GM21528 (cell line): ENCODE results near the gene RALGAPA1.

ENCODE experiments used
- ATAC-seq: cut with Tn5 transposase; IDR thresholded peaks from one replicate; pipeline ENCODE4 v1.9.1; 2021; ENCODE audit warnings: mild to moderate bottlenecking, moderate library complexity; ENCODE audit not compliant: unreplicated experiment, low FRiP score

RALGAPA1 gene

DNA sequence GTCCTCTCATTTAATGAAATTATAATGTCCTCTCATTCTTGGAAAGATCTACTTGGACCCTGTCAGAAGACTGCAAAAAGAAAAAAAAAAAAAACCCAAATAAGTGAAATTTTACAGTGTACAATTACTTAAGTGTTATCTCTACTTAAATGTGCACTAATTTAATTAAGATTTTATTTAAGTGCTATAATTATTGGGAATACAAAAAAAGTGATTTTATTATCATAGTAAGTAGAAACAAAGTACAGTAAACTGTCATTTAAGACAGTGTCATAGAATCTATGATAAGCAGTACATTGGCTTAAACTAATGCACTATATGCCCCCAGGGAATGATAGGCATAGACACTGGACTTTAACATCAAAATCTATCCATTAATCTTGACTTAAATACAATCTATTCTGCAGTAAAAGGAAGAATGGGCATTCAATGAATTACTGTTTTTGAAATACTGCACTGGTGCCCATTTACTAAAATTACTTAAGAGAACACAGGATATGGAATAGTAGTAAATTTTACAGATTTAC is 251.8 kb downstream of the RALGAPA1 start:
- ATAC-seq: no peak

DNA sequence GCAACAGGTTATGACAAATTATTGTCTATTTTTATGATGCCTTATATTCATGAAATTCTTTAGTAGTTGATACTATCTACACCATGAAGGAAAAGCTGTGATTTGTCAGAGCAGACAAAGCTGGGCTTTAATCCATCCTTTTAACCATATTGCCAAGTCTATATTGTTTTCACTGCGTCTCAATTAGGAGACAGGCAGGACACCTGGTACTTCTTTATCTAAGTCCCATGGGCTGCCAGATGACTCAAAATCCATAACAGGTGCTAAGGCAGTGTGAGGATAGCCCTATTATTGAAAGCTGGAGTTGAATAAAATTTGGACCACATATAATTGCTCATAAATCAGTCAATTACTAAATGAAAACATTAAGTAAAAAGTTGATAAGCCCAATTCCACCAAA is 252.5 kb downstream of the RALGAPA1 start:
- no peak for ATAC-seq

DNA sequence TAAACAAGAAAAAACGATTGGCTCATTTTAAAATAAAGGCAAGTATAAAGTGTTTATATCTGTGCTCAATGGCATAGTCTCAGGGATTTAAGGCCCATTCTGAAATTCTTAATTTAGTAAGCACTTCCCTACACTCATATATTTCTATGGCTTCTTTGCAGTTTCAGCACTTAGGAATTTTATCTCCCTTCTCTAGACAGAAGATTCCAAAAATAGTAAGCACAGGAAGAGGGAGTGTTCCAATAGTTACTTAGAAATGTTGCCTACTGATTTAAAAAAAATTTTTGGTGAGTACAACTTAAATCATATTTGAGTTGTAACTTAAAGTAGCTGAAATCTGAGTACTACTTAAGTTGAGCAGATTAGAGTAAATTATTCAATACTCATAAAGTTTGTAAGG is 255.3 kb downstream of the RALGAPA1 start:
- no peak for ATAC-seq

DNA sequence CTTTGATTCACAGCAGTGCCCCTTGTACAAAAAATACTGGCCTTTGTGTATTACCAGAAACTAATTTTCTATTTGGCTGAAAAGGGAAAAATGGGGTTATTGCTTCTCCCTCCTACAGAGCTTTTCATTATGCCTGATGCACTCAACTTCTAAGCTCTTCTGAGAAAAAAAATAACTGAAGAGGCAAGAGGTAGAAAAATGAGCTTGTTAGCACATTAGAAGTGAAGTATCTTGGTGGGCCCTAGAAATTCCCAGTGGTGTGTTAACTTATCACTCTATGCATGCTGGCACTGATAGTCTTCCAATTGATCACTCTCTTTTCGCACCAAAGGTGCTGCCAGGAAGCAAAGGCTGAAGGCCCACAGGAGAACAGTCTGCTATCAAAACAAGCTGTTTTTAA is 258.0 kb downstream of the RALGAPA1 start:
- ATAC-seq: no peak

DNA sequence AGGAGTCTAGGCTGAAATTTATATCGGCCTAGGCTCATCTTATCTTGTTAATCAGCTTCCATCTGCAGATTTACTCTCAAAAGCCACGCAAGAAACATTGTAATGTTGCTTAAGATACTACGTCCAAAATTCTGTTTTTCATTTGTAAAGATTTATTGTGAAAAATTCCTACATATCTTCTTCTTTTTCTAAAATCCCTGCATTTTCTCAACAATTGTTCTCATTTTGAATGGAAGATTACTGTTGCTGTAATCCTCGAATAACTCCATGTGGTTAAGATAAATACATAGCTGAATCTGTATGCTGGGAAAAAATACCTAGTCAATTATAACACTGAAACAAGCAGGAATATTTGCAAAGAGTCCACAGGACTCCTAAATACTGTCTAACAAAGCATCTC is 259.5 kb downstream of the RALGAPA1 start:
- ATAC-seq: no peak

DNA sequence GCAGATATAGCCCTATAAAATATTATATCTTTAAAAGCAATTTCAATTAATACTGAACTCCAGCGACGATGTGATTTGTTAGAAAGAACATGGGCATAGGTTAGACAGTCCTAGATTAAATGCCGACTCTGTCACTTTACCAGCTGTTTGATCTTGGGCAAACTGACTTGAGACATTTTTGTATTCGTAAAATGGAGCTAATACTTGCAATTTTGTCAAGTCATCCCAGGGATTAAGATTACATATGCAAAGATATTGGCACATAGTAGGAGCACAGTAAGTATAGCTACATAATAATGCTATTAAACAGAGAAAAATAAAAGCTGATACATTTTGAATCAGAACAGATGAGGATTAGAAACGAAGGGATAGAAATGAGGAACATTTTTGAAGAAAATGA is 266.1 kb downstream of the RALGAPA1 start:
- no peak for ATAC-seq

DNA sequence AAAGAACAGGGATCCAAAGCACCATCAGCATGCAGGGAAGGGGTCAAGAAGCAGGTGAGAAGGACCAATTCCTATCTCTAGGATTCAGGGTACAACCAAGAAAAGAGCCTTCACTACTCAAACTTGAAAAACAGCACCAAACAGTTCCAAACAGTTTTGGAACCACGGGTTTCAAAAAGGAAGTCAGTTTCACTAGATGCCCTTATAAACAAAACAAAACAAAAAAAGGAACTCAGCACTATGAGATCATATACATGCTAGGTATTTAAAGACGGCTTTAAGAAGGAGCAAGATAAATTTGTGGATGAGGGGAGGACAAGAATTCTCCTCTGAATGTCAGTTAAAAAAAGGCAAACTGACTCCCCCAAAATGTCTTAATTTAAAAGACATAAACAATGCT is 269.1 kb downstream of the RALGAPA1 start:
- ATAC-seq: no peak

DNA sequence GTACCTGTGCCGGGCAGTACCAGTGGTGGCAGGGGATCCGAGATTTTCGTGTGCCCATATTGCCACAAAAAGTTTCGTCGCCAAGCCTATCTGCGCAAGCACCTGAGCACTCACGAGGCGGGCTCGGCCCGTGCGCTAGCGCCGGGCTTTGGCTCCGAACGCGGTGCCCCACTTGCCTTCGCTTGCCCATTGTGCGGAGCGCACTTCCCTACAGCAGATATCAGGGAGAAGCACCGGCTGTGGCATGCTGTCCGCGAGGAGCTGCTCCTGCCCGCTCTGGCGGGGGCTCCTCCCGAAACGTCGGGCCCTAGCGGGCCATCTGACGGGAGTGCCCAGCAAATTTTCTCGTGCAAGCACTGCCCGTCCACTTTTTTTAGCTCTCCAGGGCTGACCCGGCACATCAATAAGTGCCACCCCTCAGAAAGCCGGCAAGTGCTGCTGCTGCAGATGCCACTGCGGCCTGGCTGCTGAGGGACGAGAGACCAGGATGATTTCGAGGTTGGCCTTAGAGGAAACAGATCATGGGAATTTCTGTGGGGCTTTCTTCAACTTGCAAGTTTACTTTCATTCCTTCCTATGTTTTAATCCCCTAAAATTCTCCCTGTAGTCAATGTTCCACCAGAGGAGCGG is 273.5 kb downstream of the RALGAPA1 start:
- peak; percentile 7 for ATAC-seq

DNA sequence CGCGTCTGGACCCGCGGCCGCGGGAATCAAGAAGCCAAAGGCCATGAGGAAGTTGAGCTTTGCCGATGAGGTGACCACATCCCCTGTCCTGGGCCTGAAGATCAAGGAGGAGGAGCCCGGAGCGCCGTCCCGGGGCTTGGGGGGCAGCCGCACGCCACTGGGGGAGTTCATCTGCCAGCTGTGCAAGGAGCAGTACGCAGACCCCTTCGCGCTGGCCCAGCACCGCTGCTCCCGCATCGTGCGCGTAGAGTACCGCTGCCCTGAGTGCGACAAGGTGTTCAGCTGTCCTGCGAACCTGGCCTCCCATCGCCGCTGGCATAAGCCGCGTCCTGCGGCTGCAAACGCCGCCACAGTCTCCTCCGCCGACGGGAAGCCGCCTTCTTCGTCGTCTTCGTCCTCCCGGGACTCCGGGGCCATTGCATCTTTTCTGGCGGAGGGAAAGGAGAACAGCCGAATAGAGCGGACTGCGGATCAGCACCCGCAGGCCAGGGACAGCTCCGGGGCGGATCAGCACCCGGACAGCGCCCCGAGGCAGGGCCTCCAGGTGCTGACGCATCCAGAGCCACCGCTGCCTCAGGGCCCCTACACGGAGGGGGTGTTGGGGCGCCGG is 274.1 kb downstream of the RALGAPA1 start:
- peak; percentile 69 for ATAC-seq

DNA sequence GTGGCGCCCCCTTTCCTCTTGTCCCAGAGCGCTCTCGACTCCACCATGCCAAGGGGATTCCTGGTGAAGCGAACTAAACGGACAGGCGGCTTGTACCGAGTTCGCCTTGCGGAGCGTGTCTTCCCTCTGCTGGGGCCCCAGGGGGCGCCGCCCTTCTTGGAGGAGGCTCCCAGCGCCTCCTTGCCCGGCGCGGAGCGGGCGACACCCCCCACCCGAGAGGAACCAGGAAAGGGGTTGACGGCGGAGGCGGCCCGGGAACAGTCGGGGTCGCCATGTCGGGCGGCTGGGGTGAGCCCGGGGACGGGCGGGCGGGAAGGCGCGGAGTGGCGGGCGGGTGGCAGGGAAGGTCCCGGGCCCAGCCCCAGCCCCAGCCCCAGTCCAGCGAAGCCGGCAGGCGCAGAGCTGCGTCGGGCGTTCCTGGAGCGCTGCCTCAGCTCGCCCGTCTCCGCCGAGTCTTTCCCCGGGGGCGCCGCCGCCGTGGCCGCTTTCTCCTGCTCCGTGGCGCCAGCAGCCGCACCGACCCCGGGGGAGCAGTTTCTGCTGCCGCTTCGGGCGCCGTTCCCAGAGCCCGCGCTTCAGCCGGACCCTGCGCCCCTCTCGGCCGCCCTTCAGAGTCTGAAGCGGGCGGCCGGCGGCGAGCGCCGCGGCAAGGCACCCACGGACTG is 274.8 kb downstream of the RALGAPA1 start:
- peak; percentile 28 for ATAC-seq

DNA sequence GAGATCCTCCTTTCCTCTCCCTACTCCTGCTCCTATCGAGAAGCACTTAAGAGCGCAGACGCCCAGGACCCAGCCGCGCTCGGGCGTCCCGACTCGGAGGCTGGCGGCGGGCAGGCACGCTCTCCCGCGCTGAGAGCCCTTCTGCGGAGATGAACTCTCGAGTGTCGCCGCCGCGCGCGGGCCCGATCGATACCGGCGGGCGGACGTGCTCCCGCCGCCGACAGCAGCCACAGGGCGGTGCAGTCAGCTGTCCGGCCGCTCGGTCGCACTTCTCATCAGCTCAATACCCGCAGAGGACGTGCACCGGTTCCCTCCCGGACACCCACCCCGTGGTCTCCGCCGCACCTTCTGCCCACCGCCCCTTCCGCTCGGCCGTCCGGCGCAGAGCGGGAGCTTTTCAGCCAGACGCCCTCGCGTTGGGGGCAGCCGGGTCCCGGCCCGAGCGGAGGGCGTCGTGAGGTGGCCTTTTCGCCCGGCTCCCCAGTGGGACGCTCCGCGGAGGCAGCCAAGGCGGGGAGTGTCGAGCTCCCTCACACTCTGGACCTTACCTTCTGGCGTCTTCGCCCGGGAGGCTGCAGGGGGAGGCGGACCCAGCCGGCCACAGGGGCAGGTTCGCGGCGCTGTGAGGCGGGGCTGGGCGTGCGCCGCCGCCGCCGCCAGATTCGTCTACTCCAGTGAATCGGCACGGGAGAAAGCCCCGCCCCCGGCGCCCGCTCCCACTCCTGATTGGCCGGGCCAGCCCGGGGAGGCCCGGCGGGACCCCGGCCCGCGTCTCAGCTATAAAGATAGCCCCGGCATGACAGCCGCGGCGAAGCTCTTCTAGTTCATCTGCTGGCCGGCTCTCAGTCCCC is 275.5 kb downstream of the RALGAPA1 start, which contains the start of gene INSM2:
Gene INSM2, plus strand, starts transcription at position 808 of the 851 bp plus-strand sequence. CDS start 89 bp downstream, outside the sequence.
- ATAC-seq: peak; percentile 72

DNA sequence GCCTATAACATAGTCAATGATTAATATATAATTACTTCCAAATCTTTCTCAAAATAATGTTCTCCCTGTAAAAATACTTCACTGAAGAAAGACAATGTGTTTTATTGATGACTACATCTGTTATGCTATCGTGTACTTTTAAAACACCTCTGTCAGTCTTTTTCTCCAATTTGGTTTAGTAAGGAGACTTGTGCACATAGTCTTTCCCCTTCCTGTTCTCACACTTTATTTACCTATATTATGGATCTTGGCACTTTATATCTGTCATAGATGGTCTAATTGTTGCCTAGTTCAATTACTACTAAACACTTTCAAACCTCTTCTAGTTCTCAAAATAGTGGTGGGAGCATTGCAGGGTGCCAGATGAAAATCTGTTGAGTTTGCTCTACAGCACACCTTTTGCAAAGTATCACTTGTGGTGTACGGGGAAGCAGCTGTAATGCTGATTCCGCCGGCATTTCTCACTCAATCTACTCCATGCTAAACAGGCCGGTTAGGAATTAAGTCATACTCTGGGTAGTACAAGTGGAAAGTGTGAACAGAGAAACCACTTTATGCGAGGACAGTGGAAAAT is 276.2 kb downstream of the RALGAPA1 start:
- peak; percentile 7 for ATAC-seq

DNA sequence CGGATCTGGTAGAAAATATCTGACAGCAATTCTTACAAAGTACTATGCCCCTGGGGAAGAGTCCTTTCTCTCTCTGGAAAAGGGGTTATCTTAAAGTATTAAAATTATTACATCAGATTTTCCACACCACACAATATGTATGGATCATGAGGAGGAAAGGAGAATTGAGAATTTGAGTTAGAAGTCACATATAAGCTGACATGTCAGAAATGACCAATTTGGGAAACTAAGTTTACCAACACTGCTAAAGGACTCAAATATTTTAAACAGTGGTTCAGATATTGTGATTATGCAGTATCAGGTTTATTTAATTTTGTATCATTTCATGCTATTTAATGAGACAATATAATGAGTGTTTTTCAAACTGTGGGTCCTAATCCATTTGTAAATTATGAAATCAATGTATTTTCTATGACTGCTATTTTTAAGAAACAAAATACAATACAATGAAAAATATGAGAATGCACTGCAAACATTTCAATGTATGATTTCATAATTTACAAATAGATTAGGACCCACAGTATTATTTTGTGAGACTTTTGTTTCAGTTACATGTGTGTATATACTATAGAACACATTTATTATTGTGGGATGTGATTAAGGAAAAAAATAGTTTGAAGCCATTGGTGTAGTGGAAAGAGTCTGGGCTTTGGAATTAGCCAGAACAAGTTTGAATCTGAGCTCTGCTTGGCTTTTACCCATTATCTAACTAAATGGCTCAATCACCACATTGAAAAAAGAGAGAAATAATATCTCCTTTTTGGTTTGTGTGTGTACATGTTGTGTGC is 276.9 kb downstream of the RALGAPA1 start:
- no peak for ATAC-seq

DNA sequence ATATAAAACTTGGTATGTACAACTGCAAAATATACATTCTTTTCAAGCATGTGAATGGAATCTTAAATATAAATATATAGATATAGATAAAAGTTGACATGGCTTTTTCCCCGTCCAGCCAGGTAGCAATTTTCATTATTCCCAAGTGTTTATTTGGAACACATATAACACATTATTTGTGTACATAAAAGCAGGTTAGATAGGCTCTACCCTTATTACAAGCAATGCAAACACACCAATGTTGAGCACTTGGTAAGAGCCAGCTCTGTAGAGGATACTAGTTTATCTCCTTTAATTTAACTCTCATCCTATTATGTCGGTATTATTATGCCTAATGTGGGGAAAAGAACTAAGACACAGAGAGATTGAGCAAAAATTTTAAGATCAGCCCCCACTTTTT is 282.1 kb downstream of the RALGAPA1 start:
- ATAC-seq: no peak

DNA sequence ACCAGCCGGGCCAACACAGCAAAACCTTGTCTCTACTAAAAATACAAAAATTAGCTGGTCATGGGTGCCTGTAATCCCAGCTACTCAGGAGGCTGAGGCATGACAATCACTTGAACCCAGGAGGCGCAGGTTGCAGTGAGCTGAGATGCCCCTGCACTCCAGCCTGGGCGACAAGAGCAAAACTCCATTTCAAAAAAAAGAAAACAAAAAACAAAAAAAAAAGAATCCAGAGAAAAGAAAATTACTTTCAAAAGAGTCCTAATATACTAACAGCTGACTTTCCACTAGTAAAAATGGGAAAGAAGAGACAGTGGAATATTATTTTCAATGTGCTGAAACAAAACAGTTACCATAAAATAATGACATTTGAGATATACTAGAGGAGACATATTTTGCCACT is 283.4 kb downstream of the RALGAPA1 start:
- no peak for ATAC-seq

DNA sequence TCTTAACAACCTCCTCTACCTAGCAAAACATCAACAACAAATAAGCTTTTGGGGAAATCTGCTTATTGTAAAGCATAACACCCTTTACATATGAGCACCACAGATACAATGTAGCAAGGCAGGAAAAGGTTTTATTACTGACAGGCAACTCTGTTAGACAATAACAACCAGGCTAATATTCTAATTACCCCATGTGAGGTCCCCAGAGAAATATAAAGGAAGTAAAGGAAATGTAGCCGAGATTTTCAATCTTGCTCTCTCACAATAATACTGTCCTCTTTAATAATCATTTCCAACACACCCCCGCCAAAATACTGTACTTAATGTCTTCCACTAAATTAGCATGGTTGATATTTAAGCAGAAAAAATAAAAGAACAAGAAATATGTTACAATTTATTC is 289.1 kb downstream of the RALGAPA1 start:
- no peak for ATAC-seq

DNA sequence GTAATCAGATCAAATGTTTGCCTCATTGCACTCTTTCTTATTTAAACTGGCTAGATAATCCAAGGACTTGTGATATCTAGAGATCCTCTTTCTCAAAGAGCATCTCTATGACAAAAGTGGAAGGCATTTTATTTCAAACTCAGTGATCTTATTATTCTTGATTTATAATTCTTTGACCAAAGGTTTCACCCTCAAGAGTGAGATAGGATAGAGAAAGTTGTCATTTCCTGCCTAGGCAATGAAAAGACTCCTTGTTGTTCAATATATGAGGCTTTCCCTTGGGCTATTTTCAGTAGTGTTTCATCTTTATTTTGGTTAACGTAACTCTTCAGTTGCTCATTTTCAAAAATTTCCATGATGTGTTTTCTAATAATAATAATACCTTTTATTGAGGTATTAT is 293.2 kb downstream of the RALGAPA1 start:
- ATAC-seq: no peak

DNA sequence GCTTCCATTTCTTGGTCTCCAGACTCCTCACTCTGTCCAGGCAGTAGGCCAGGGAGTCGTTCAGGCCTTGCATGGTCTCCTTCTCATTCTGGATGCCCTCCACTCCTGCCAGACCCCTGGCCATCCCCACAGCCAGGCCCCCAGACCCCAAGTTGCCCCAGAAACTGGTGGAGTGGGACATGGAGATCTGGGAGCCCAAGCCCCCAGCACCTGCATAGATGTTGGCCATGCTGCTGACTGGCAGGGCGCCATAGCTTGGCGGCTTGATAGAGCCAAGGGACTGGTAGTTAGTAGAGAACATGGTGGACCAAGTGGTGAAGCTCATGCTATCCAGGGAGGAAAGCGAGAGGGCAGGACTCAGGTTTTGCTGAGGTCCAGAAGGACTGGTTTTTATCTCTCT is 296.3 kb downstream of the RALGAPA1 start:
- no peak for ATAC-seq

DNA sequence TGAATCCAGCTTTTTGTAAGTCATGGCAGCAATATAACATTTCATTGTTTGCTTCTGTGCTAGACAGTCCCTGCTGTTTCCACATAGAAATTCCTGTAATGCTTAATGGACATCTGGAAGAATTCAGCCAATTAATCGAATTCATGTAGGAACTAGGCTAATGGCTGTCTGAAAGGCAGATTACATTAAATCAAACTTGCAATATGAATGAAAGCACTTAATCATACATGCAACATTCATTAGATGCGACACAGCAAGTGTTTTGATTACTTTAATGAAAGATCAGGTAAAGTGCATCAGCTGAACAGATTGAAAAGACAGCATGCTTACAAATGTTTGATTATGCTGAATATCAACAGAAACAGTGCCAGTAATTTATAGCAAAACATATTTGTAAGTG is 299.2 kb downstream of the RALGAPA1 start:
- ATAC-seq: no peak

DNA sequence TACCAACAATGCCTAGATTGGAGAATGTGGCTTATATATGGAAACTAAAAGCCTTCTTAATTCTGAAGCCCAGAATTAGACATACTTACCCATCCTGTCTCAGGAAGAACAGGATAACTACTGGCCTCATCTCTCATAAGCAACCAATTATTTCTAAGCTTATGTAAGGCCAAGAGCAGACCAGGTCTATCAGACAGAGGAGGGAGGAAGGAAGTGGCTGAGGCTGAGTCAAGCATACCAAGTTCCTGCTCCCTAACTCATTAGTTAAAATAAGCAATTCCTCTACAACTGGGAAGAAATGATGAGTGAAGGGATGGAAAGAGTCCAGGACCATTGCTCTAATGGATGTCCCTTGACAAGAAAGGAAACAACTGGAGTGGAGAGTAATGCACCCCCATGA is 302.2 kb downstream of the RALGAPA1 start:
- no peak for ATAC-seq
